Measurements from ENCODE around the gene GJB4.

GJB4 gene

GRCh38 chr1:34779962-34780361 is 20.4 kb downstream of the GJB4 start:
- no peak for DNase-seq

- no peak for DNase-seq
These were observed 21.0 kb downstream of the GJB4 start for GRCh38 chr1:34780528-34780927.

GRCh38 chr1:34781071-34781843 is 21.7 kb downstream of the GJB4 start, which contains the start of gene GJB3:
TSS of gene GJB3 (plus strand) at chr1:34781214. CDS start at chr1:34784763, 3,549 bp downstream.
- DNase-seq = no peak

- DNase-seq = no peak
These were observed 22.4 kb downstream of the GJB4 start for GRCh38 chr1:34781844-34782391.

GRCh38 chr1:34784751-34785221 is 25.2 kb downstream of the GJB4 start:
- DNase-seq = no peak

GRCh38 chr1:34785231-34785874 is 25.8 kb downstream of the GJB4 start:
- DNase-seq = no peak

- DNase-seq = no peak
These were observed 26.4 kb downstream of the GJB4 start for GRCh38 chr1:34785875-34786470.

GRCh38 chr1:34786521-34787325 is 27.2 kb downstream of the GJB4 start:
- DNase-seq = peak; percentile 70

DNA sequence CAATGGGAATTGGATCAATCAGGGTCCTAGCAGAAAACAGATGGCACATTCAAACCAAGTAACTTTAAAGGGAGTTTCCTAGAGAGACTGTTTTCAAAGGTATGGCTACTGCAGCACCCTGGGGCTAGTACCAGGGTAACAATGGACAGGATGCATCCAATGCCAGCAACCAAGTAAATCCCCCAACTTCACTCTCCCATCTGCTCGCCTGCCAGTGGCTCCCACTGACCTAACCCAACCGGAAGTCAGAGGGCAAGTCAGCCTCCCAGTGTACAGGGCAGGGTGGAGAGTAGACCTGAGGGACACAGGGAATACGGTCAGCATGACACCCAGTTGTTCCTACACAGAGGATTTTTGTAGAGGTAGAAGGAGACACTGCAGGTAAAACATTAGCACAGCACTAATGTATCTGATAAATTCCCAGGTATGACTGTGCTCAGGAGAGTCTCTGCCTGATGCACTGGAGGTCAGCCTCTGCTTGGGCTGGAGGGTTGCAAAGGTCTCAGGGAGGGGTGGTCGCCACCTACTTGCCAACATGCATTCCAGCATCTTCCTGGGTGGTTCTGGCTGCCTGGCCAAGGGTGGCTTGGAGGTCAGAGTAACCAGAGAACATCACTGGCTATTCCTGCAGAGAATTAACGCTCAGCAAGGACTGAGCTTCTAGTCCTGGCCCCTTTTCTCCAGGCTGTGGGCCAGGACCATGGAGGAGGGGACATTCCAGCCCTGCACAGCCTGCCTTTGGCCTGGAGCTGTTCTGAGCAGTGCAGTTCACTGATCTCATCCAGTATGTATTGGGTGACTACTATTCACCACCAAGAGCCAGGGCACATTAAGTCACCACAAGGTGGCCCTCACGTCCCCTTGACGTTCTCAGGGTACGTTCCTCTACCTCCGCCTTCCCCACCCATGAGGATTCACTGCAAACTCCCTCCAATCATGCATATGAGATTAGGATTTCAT is 28.2 kb downstream of the GJB4 start:
- peak; percentile 34 for DNase-seq

DNA sequence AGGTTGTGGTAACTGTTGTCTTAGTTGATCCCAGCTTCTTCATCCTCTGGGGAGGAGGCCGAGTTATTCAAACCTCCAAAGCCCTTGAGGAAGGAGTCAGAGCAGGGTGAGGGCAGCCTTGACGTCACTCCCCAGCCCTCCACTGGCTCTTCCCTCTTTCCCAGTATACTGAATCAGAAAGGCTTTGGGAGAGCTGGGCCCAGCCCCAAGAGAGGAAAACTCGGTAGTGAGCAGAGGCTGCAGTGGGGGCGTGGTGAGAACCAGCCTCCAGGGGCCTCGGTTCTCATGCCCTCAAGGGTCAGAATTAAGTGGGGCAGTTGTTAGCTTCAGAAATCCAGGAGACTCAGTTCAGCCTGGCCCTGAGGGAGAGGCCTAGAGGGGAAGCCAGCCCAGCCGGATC is 31.4 kb downstream of the GJB4 start:
- DNase-seq = no peak

- no peak for DNase-seq
These were observed 32.9 kb downstream of the GJB4 start for GRCh38 chr1:34792424-34792823.

DNA sequence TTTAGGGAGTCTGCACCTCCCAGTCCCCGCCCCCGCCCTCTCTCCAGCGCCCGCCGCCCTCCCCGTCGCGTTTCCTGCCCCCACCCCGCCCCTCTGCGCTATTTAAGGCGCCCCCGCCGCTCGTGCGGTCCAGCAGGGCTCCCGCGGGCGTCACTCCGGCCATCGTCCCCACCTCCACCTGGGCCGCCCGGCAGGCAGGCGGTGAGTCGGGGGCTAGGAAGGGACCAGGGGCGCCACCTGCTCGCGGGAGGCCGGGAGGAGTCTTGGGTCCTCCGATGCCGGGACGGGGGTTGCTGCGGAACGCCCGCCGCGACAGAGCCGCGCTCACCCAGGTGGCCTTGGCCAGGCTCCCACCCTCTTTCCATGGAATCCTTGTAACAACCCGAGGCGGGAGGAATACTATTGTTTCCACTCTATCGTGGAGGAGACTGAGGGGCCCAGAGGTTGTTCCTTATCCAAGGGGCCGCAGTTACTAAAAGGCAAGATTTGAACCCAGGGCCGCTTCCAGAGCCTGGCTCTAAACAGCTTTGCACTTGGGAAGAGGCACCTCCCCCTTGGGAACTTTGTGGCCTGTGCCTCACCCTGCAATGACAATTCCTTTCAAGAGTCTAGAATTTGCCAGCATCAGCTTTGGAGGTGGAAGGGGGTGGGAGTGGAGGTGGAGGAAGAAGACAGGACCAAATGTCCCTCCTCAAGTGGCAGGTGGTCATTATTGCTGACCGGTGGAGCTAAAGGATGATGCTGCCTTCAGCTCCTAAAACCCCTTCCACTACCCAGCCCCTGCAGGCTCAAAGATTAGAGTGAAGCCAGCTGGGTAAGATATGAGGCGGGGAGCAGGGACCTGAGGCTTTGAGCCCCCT is 33.6 kb downstream of the GJB4 start, which contains the start of gene GJA4:
GJA4 (plus strand) TSS at position 132 of the 860 bp plus-strand sequence. CDS start 1,215 bp downstream, outside the sequence.
- DNase-seq = no peak

DNA sequence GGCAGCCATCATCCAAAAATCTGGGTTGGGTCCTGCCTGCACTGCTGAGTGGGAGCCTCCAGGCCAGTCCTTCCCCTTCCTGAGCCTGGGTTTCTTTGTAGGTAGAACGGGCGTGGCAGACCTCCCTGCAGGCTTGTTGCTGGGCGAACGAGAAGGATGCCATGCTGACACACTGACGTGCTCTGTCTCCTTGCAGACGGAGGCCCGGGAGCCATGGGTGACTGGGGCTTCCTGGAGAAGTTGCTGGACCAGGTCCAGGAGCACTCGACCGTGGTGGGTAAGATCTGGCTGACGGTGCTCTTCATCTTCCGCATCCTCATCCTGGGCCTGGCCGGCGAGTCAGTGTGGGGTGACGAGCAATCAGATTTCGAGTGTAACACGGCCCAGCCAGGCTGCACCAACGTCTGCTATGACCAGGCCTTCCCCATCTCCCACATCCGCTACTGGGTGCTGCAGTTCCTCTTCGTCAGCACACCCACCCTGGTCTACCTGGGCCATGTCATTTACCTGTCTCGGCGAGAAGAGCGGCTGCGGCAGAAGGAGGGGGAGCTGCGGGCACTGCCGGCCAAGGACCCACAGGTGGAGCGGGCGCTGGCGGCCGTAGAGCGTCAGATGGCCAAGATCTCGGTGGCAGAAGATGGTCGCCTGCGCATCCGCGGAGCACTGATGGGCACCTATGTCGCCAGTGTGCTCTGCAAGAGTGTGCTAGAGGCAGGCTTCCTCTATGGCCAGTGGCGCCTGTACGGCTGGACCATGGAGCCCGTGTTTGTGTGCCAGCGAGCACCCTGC is 34.7 kb downstream of the GJB4 start:
- no peak for DNase-seq

DNA sequence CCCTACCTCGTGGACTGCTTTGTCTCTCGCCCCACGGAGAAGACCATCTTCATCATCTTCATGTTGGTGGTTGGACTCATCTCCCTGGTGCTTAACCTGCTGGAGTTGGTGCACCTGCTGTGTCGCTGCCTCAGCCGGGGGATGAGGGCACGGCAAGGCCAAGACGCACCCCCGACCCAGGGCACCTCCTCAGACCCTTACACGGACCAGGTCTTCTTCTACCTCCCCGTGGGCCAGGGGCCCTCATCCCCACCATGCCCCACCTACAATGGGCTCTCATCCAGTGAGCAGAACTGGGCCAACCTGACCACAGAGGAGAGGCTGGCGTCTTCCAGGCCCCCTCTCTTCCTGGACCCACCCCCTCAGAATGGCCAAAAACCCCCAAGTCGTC is 35.2 kb downstream of the GJB4 start:
- no peak for DNase-seq

DNA sequence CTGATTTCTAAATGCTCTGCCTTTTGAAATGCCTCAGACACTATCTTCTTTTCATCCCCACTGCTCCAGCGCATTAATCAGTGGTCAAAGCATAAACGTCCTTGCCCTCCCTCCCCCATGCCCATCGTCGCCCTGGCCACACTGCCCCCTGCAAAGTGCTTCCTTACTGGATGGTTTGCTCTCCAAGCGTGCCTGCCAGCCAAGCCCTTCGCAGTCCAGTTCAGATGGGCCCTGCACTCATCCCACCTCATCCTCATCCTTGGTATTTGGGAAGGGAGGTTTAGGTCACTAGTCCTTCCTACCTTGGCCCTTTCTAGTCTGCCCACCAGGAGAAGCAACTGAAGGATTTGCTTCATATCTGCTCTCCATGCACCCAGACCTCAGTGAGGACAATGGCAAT is 36.4 kb downstream of the GJB4 start:
- DNase-seq = no peak

- DNase-seq = no peak
These were observed 37.5 kb downstream of the GJB4 start for GRCh38 chr1:34796990-34797389.

DNA sequence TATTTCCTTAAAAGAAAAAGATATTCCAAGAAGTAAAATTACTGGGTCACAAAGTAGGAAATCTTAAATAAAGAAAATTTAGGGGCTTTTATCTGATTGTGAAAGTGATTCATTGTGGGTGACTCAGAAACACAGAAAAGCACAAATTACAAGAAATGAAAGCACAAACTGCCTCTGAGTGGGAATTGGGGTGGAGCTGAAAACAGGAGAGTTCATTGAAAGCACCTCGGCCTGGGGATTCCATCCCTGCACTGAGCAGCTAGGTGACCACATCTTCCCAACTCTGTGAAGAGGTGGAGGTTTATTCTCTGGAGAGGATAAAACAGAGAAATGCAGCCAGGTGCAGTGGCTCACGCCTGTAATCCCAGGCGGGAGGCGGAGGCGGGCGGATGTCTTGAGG is 40.7 kb downstream of the GJB4 start:
- no peak for DNase-seq

DNA sequence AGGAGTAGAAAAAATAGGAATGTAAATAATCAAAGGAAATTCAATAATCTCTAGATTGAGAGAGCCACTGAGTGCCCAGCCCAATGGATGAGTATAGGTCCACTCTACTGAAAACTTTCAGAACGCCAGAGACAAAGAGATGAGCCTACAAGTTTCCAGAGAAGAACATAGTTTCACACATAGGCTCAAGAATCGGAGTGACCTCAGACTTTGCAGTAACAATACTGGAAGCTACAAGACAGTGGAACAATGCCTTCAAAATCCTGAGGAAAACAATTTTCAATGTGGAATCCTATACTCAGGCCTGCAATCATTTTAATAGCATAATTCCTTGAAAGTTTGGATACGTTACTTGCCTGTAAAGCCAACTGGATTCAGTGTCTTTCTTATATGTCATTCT is 44.2 kb downstream of the GJB4 start:
- DNase-seq = no peak

GRCh38 chr1:34806396-34806795 is 46.9 kb downstream of the GJB4 start:
- no peak for DNase-seq

Measured in hematopoietic multipotent progenitor cell treated with erythropoietin and hydrocortisone succinate and interleukin-3 and kit ligand, for 8 days (in vitro differentiated cells).